ENCODE data around the gene AUTS2. TPM values are rescaled to one million over a fixed set of nuclear protein-coding genes. Genes with fewer than 3 reads are reported as not detected.

The AUTS2 gene
- total and polyA plus RNA-seq, 7 experiments from 2014 or later = 0.40 to 31.7 (median 4.2) TPM

- Mint-ChIP-seq H3K36me3 (no peaks in the 10 kb centered on the region), H3K27me3 (no peaks in the 10 kb centered on the region), H3K27ac (no peak overlapping the region), H3K4me3 (no peak overlapping the region), H3K9me3 (peaks cover 0 to 1% (median 0%) of the 10 kb centered on the region in 11 donors), H3K4me1 (no peaks in the 10 kb centered on the region)
- Histone ChIP-seq H3K9me3 (ENCODE audit: control insufficient read depth in 2 of 3, low read length in 3 of 3) (no peaks in the 10 kb centered on the region), H3K4me1 (ENCODE audit: control insufficient read depth in 2 of 2, insufficient read depth in 2 of 2, low read length in 2 of 2) (no peaks in the 10 kb centered on the region), H3K36me3 (ENCODE audit: control insufficient read depth in 2 of 3, insufficient read depth in 3 of 3, low read length in 3 of 3) (no peaks in the 10 kb centered on the region), H3K4me3 (ENCODE audit: low read length) (no peak overlapping the region), H3K27me3 (ENCODE audit: control insufficient read depth in 2 of 2, insufficient read depth in 2 of 2, low read length in 2 of 2) (no peaks in the 10 kb centered on the region), H3K27ac (ENCODE audit: low read depth, low read length) (no peak overlapping the region)
- no peak for DNase-seq
- ChIA-PET POLR2A (no interaction called here), CTCF (no interaction called here)
- ATAC-seq = no peak
- intact Hi-C loops (cut with micrococcal nuclease) = no loop called here
Measured at GRCh38 chr7:69739190-69739589, 140.9 kb downstream of the AUTS2 start.

DNA sequence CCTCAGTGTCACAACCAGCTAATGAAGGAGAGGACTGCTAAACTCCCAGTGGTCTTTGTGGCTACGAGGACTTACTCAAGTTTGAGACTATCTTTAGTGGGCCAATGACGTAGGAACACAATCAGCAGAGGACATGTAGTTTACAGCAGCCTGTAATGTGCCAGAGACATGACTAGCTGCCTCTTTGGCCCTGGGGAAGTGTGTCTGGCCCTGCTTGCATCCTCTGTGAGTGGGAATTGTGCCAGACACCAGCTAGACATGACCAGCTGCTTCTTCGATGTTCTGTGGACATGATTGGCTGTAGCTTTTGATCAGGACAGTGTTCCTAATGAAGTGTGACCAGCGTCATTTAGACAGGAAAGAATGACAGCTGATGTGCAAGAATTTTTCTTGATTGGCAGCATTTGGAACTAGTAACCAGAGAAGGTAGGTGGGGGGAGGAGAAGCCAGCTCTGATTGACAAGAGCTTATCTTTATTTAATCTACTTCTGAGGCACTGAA lies 141.7 kb downstream of the AUTS2 start:
- H3K27me3 ChIP-seq (ENCODE audit: control insufficient read depth in 2 of 2, insufficient read depth in 2 of 2, low read length in 2 of 2) = no peaks in the 10 kb centered on the region
- no peaks in the 10 kb centered on the region for H3K36me3 Mint-ChIP-seq
- no peak overlapping the region for H3K4me3 Mint-ChIP-seq
- no peaks in the 10 kb centered on the region for H3K36me3 ChIP-seq (ENCODE audit: control insufficient read depth in 2 of 3, insufficient read depth in 3 of 3, low read length in 3 of 3)
- ChIA-PET CTCF (no interaction called here), POLR2A (no interaction called here)
- H3K27ac Mint-ChIP-seq = no peak overlapping the region
- ATAC-seq (no peak), DNase-seq (no peak)
- no peak overlapping the region for H3K27ac ChIP-seq (ENCODE audit: low read depth, low read length)
- no peak overlapping the region for H3K4me3 ChIP-seq (ENCODE audit: low read length)
- H3K9me3 ChIP-seq (ENCODE audit: control insufficient read depth in 2 of 3, low read length in 3 of 3) = no peaks in the 10 kb centered on the region
- peaks cover 0 to 1% (median 0%) of the 10 kb centered on the region in 11 donors for H3K9me3 Mint-ChIP-seq
- no peaks in the 10 kb centered on the region for H3K27me3 Mint-ChIP-seq
- intact Hi-C loops (cut with micrococcal nuclease) = no loop called here
- H3K4me1 ChIP-seq (ENCODE audit: control insufficient read depth in 2 of 2, insufficient read depth in 2 of 2, low read length in 2 of 2) = no peaks in the 10 kb centered on the region
- no peaks in the 10 kb centered on the region for H3K4me1 Mint-ChIP-seq

GRCh38 chr7:69742237-69742636 lies 144.0 kb downstream of the AUTS2 start:
- H3K4me3 ChIP-seq (ENCODE audit: low read length) = no peak overlapping the region
- ChIA-PET CTCF (no interaction called here), POLR2A (no interaction called here)
- H3K4me3 Mint-ChIP-seq = no peak overlapping the region
- H3K27me3 Mint-ChIP-seq = no peaks in the 10 kb centered on the region
- peaks cover 0 to 1% (median 0%) of the 10 kb centered on the region in 11 donors for H3K9me3 Mint-ChIP-seq
- ATAC-seq (no peak), DNase-seq (no peak)
- no peak overlapping the region for H3K27ac ChIP-seq (ENCODE audit: low read depth, low read length)
- H3K36me3 ChIP-seq (ENCODE audit: control insufficient read depth in 2 of 3, insufficient read depth in 3 of 3, low read length in 3 of 3) = no peaks in the 10 kb centered on the region
- intact Hi-C loops (cut with micrococcal nuclease) = no loop called here
- no peaks in the 10 kb centered on the region for H3K27me3 ChIP-seq (ENCODE audit: control insufficient read depth in 2 of 2, insufficient read depth in 2 of 2, low read length in 2 of 2)
- H3K4me1 Mint-ChIP-seq = no peaks in the 10 kb centered on the region
- no peaks in the 10 kb centered on the region for H3K4me1 ChIP-seq (ENCODE audit: control insufficient read depth in 2 of 2, insufficient read depth in 2 of 2, low read length in 2 of 2)
- no peaks in the 10 kb centered on the region for H3K36me3 Mint-ChIP-seq
- no peak overlapping the region for H3K27ac Mint-ChIP-seq
- no peaks in the 10 kb centered on the region for H3K9me3 ChIP-seq (ENCODE audit: control insufficient read depth in 2 of 3, low read length in 3 of 3)

- Mint-ChIP-seq H3K36me3 (no peaks in the 10 kb centered on the region), H3K27me3 (no peaks in the 10 kb centered on the region), H3K9me3 (peaks cover 0 to 3% (median 0%) of the 10 kb centered on the region in 11 donors), H3K4me1 (no peaks in the 10 kb centered on the region), H3K4me3 (no peak overlapping the region), H3K27ac (no peak overlapping the region)
- Histone ChIP-seq H3K4me1 (ENCODE audit: control insufficient read depth in 2 of 2, insufficient read depth in 2 of 2, low read length in 2 of 2) (no peaks in the 10 kb centered on the region), H3K4me3 (ENCODE audit: low read length) (no peak overlapping the region), H3K27me3 (ENCODE audit: control insufficient read depth in 2 of 2, insufficient read depth in 2 of 2, low read length in 2 of 2) (no peaks in the 10 kb centered on the region), H3K36me3 (ENCODE audit: control insufficient read depth in 2 of 3, insufficient read depth in 3 of 3, low read length in 3 of 3) (no peaks in the 10 kb centered on the region), H3K27ac (ENCODE audit: low read depth, low read length) (no peak overlapping the region), H3K9me3 (ENCODE audit: control insufficient read depth in 2 of 3, low read length in 3 of 3) (no peaks in the 10 kb centered on the region)
- DNase-seq (no peak), ATAC-seq (no peak)
- CTCF ChIA-PET = interaction anchor here (0.6 kb wide), 1 partner anchor 9 kb away, joined by 3 read pairs; no protein-coding TSS in a partner anchor
- POLR2A ChIA-PET = no interaction called here
- intact Hi-C loops (cut with micrococcal nuclease) = no loop called here
Measured at GRCh38 chr7:69743436-69743835, 145.2 kb downstream of the AUTS2 start.

GRCh38 chr7:69744026-69744425 lies 145.8 kb downstream of the AUTS2 start:
- DNase-seq (no peak), ATAC-seq (no peak)
- Mint-ChIP-seq H3K4me1 (no peaks in the 10 kb centered on the region), H3K4me3 (no peak overlapping the region), H3K9me3 (peaks cover 0 to 3% (median 0%) of the 10 kb centered on the region in 11 donors), H3K36me3 (no peaks in the 10 kb centered on the region), H3K27me3 (no peaks in the 10 kb centered on the region), H3K27ac (no peak overlapping the region)
- Histone ChIP-seq H3K9me3 (ENCODE audit: control insufficient read depth in 2 of 3, low read length in 3 of 3) (no peaks in the 10 kb centered on the region), H3K4me1 (ENCODE audit: control insufficient read depth in 2 of 2, insufficient read depth in 2 of 2, low read length in 2 of 2) (no peaks in the 10 kb centered on the region), H3K27me3 (ENCODE audit: control insufficient read depth in 2 of 2, insufficient read depth in 2 of 2, low read length in 2 of 2) (no peaks in the 10 kb centered on the region), H3K36me3 (ENCODE audit: control insufficient read depth in 2 of 3, insufficient read depth in 3 of 3, low read length in 3 of 3) (no peaks in the 10 kb centered on the region), H3K27ac (ENCODE audit: low read depth, low read length) (no peak overlapping the region), H3K4me3 (ENCODE audit: low read length) (no peak overlapping the region)
- ChIA-PET POLR2A (no interaction called here), CTCF (interaction anchor here (0.6 kb wide), 1 partner anchor 10 kb away, joined by 3 read pairs; no protein-coding TSS in a partner anchor)
- intact Hi-C loops (cut with micrococcal nuclease) = no loop called here

GRCh38 chr7:69746383-69746782 lies 148.1 kb downstream of the AUTS2 start:
- no peak overlapping the region for H3K4me3 ChIP-seq (ENCODE audit: low read length)
- Mint-ChIP-seq H3K4me3 (no peak overlapping the region), H3K27me3 (no peaks in the 10 kb centered on the region), H3K4me1 (no peaks in the 10 kb centered on the region), H3K9me3 (peaks cover 0 to 3% (median 0%) of the 10 kb centered on the region in 11 donors), H3K36me3 (no peaks in the 10 kb centered on the region), H3K27ac (no peak overlapping the region)
- no peaks in the 10 kb centered on the region for H3K27me3 ChIP-seq (ENCODE audit: control insufficient read depth in 2 of 2, insufficient read depth in 2 of 2, low read length in 2 of 2)
- ChIA-PET CTCF (no interaction called here), POLR2A (no interaction called here)
- DNase-seq (no peak), ATAC-seq (no peak)
- H3K36me3 ChIP-seq (ENCODE audit: control insufficient read depth in 2 of 3, insufficient read depth in 3 of 3, low read length in 3 of 3) = no peaks in the 10 kb centered on the region
- no peaks in the 10 kb centered on the region for H3K4me1 ChIP-seq (ENCODE audit: control insufficient read depth in 2 of 2, insufficient read depth in 2 of 2, low read length in 2 of 2)
- H3K9me3 ChIP-seq (ENCODE audit: control insufficient read depth in 2 of 3, low read length in 3 of 3) = no peaks in the 10 kb centered on the region
- H3K27ac ChIP-seq (ENCODE audit: low read depth, low read length) = no peak overlapping the region
- intact Hi-C loops (cut with micrococcal nuclease) = no loop called here

GRCh38 chr7:69747144-69747543 lies 148.9 kb downstream of the AUTS2 start:
- H3K27me3 Mint-ChIP-seq = no peaks in the 10 kb centered on the region
- Histone ChIP-seq H3K36me3 (ENCODE audit: control insufficient read depth in 2 of 3, insufficient read depth in 3 of 3, low read length in 3 of 3) (no peaks in the 10 kb centered on the region), H3K27ac (ENCODE audit: low read depth, low read length) (no peak overlapping the region), H3K9me3 (ENCODE audit: control insufficient read depth in 2 of 3, low read length in 3 of 3) (no peaks in the 10 kb centered on the region), H3K27me3 (ENCODE audit: control insufficient read depth in 2 of 2, insufficient read depth in 2 of 2, low read length in 2 of 2) (no peaks in the 10 kb centered on the region), H3K4me1 (ENCODE audit: control insufficient read depth in 2 of 2, insufficient read depth in 2 of 2, low read length in 2 of 2) (no peaks in the 10 kb centered on the region), H3K4me3 (ENCODE audit: low read length) (no peak overlapping the region)
- intact Hi-C loops (cut with micrococcal nuclease) = no loop called here
- H3K4me1 Mint-ChIP-seq = no peaks in the 10 kb centered on the region
- no peaks in the 10 kb centered on the region for H3K36me3 Mint-ChIP-seq
- H3K27ac Mint-ChIP-seq = no peak overlapping the region
- no peak for ATAC-seq
- no peak overlapping the region for H3K4me3 Mint-ChIP-seq
- CTCF ChIA-PET = no interaction called here
- POLR2A ChIA-PET = no interaction called here
- H3K9me3 Mint-ChIP-seq = peaks cover 0 to 3% (median 0%) of the 10 kb centered on the region in 11 donors
- no peak for DNase-seq

Measured in naive thymus-derived CD4-positive, alpha-beta T cell (primary cell).